ENCODE measurements around the gene PLA2G4E. TPM values are rescaled to one million over a fixed set of nuclear protein-coding genes. Genes with fewer than 3 reads are reported as not detected.

Gene PLA2G4E
- total RNA-seq, 1 experiment from 2014 or later = not detected

GRCh38 chr15:41955100-41955499, 65.7 kb downstream of the PLA2G4E start:
- Histone ChIP-seq H3K9me2 (ENCODE audit: insufficient read depth) (no peaks in the 10 kb centered on the region), H3K27ac (ENCODE audit: low read depth, low read length) (no peak overlapping the region), H3K4me3 (replicated peaks in 1 of 2; ENCODE audit: low read depth in 1 of 2, low read length in 2 of 2) (no peak overlapping the region), H4K20me1 (ENCODE audit: insufficient read depth) (peaks cover 3% of the 10 kb centered on the region; the same call in 1 of the 2 replicates), H3K9me3 (ENCODE audit: control insufficient read depth in 1 of 2, insufficient read depth in 1 of 2, low read depth in 1 of 2, low read length in 2 of 2) (no peaks in the 10 kb centered on the region), H3K4me2 (ENCODE audit: low read length) (no peak overlapping the region), H3K79me2 (ENCODE audit: insufficient read depth, low read length) (peaks cover 60% of the 10 kb centered on the region), H3K36me3 (ENCODE audit: control insufficient read depth in 1 of 2, insufficient read depth in 2 of 2, low read length in 2 of 2) (peaks cover 4 to 29% of the 10 kb centered on the region in 2 experiments; a peak in 3 of 4 replicates), H3K4me1 (ENCODE audit: control insufficient read depth in 1 of 2, insufficient read depth in 2 of 2, low read length in 2 of 2) (no peaks in the 10 kb centered on the region), H3K27me3 (ENCODE audit: insufficient read depth, low read length) (no peaks in the 10 kb centered on the region), H2AFZ (ENCODE audit: low read depth, low read length, poor library complexity, severe bottlenecking) (no peak overlapping the region), H3K9ac (ENCODE audit: low read length) (no peak overlapping the region)
- ATAC-seq = no peak
- no peak for TF ChIP-seq ELF1 (IDR thresholded peaks at IDR 0.05; ENCODE audit: borderline replicate concordance, low read depth)
- no TSS peak for BruUV-seq (replicated peaks)
- ChIA-PET CTCF (no interaction called here), POLR2A (no interaction called here), RAD21 (ENCODE audit: low non-redundant PET in 1 of 2, low total read pairs in 2 of 2, uncharacterized antibody in 2 of 2, unreplicated experiment in 2 of 2) (no interaction called here)
- no peak for DNase-seq (ENCODE audit: low read depth, low spot score)
- intact Hi-C loops (cut with micrococcal nuclease) = no loop called here

DNA sequence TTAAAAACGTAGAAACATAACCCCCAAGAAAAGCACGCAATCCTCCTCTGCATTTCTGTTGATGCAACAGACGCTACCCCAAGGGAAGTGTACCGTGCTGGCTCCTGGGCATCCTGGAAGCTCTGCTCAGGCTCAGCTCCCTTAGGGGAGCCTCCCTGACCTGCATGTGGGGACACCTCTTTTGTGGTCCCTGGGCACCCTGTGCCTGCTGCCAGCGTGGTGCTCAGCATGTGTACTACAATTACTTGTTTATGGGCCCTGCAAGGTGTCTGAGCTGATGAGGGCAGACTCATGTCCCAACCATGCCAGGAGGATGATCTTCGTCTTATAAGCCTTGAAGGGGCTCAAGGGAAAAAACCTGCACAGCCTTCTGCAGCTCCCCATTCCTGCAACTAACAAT, 66.8 kb downstream of the PLA2G4E start:
- ChIA-PET RAD21 (ENCODE audit: low non-redundant PET in 1 of 2, low total read pairs in 2 of 2, uncharacterized antibody in 2 of 2, unreplicated experiment in 2 of 2) (no interaction called here), CTCF (no interaction called here), POLR2A (interaction anchor here (0.6 kb wide), 1 partner anchor 18 kb away, joined by 3 read pairs; the partner anchor contains the start of gene EHD4)
- H3K27ac ChIP-seq (ENCODE audit: low read depth, low read length) = no peak overlapping the region
- peaks cover 4 to 29% of the 10 kb centered on the region in 2 experiments; a peak in 3 of 4 replicates for H3K36me3 ChIP-seq (ENCODE audit: control insufficient read depth in 1 of 2, insufficient read depth in 2 of 2, low read length in 2 of 2)
- no peaks in the 10 kb centered on the region for H3K4me1 ChIP-seq (ENCODE audit: control insufficient read depth in 1 of 2, insufficient read depth in 2 of 2, low read length in 2 of 2)
- intact Hi-C loops (cut with micrococcal nuclease) = no loop called here
- H3K79me2 ChIP-seq (ENCODE audit: insufficient read depth, low read length) = peaks cover 59% of the 10 kb centered on the region
- no TSS peak for BruUV-seq (replicated peaks)
- H2AFZ ChIP-seq (ENCODE audit: low read depth, low read length, poor library complexity, severe bottlenecking) = no peak overlapping the region
- ATAC-seq (no peak), DNase-seq (ENCODE audit: low read depth, low spot score) (no peak)
- no peaks in the 10 kb centered on the region for H3K9me2 ChIP-seq (ENCODE audit: insufficient read depth)
- H3K4me2 ChIP-seq (ENCODE audit: low read length) = no peak overlapping the region
- no peaks in the 10 kb centered on the region for H3K9me3 ChIP-seq (ENCODE audit: control insufficient read depth in 1 of 2, insufficient read depth in 1 of 2, low read depth in 1 of 2, low read length in 2 of 2)
- peaks cover 3% of the 10 kb centered on the region; the same call in 1 of the 2 replicates for H4K20me1 ChIP-seq (ENCODE audit: insufficient read depth)
- no peaks in the 10 kb centered on the region for H3K27me3 ChIP-seq (ENCODE audit: insufficient read depth, low read length)
- no peak overlapping the region for H3K9ac ChIP-seq (ENCODE audit: low read length)
- no peak overlapping the region for H3K4me3 ChIP-seq (replicated peaks in 1 of 2; ENCODE audit: low read depth in 1 of 2, low read length in 2 of 2)
- TF ChIP-seq ATF3 (IDR thresholded peaks at IDR 0.05) (no peak), SRF (IDR thresholded peaks at IDR 0.05; ENCODE audit: low read depth) (no peak), EZH2 (IDR thresholded peaks at IDR 0.05) (no peak), TCF7L2 (IDR thresholded peaks at IDR 0.05; ENCODE audit: borderline replicate concordance, extremely low read depth, insufficient read depth, insufficient read length) (no peak), ZFX (IDR thresholded peaks at IDR 0.05) (no peak), ZNF274 (IDR thresholded peaks at IDR 0.05; ENCODE audit: low read depth, low read length) (no peak), CBX3 (IDR thresholded peaks at IDR 0.05; ENCODE audit: low read depth) (no peak), SP1 (IDR thresholded peaks at IDR 0.05; ENCODE audit: low read depth) (no peak), ELF1 (IDR thresholded peaks at IDR 0.05; ENCODE audit: borderline replicate concordance, low read depth) (no peak)
- TF ChIP-seq, protein P1, sequence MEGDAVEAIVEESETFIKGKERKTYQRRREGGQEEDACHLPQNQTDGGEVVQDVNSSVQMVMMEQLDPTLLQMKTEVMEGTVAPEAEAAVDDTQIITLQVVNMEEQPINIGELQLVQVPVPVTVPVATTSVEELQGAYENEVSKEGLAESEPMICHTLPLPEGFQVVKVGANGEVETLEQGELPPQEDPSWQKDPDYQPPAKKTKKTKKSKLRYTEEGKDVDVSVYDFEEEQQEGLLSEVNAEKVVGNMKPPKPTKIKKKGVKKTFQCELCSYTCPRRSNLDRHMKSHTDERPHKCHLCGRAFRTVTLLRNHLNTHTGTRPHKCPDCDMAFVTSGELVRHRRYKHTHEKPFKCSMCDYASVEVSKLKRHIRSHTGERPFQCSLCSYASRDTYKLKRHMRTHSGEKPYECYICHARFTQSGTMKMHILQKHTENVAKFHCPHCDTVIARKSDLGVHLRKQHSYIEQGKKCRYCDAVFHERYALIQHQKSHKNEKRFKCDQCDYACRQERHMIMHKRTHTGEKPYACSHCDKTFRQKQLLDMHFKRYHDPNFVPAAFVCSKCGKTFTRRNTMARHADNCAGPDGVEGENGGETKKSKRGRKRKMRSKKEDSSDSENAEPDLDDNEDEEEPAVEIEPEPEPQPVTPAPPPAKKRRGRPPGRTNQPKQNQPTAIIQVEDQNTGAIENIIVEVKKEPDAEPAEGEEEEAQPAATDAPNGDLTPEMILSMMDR (IDR thresholded peaks at IDR 0.05 in 2 of 3, conservative IDR thresholded peaks at IDR 0.05 in 1 of 3; ENCODE audit: borderline replicate concordance in 1 of 3, insufficient read depth in 1 of 3, low read depth in 2 of 3, low read length in 2 of 3) = no peak
- TF ChIP-seq, protein P2, sequence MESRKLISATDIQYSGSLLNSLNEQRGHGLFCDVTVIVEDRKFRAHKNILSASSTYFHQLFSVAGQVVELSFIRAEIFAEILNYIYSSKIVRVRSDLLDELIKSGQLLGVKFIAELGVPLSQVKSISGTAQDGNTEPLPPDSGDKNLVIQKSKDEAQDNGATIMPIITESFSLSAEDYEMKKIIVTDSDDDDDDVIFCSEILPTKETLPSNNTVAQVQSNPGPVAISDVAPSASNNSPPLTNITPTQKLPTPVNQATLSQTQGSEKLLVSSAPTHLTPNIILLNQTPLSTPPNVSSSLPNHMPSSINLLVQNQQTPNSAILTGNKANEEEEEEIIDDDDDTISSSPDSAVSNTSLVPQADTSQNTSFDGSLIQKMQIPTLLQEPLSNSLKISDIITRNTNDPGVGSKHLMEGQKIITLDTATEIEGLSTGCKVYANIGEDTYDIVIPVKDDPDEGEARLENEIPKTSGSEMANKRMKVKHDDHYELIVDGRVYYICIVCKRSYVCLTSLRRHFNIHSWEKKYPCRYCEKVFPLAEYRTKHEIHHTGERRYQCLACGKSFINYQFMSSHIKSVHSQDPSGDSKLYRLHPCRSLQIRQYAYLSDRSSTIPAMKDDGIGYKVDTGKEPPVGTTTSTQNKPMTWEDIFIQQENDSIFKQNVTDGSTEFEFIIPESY (IDR thresholded peaks at IDR 0.05; ENCODE audit: extremely low read depth, insufficient replicate concordance, low read length) = no peak
- TF ChIP-seq, protein P3, sequence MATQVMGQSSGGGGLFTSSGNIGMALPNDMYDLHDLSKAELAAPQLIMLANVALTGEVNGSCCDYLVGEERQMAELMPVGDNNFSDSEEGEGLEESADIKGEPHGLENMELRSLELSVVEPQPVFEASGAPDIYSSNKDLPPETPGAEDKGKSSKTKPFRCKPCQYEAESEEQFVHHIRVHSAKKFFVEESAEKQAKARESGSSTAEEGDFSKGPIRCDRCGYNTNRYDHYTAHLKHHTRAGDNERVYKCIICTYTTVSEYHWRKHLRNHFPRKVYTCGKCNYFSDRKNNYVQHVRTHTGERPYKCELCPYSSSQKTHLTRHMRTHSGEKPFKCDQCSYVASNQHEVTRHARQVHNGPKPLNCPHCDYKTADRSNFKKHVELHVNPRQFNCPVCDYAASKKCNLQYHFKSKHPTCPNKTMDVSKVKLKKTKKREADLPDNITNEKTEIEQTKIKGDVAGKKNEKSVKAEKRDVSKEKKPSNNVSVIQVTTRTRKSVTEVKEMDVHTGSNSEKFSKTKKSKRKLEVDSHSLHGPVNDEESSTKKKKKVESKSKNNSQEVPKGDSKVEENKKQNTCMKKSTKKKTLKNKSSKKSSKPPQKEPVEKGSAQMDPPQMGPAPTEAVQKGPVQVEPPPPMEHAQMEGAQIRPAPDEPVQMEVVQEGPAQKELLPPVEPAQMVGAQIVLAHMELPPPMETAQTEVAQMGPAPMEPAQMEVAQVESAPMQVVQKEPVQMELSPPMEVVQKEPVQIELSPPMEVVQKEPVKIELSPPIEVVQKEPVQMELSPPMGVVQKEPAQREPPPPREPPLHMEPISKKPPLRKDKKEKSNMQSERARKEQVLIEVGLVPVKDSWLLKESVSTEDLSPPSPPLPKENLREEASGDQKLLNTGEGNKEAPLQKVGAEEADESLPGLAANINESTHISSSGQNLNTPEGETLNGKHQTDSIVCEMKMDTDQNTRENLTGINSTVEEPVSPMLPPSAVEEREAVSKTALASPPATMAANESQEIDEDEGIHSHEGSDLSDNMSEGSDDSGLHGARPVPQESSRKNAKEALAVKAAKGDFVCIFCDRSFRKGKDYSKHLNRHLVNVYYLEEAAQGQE (IDR thresholded peaks at IDR 0.05; ENCODE audit: low read depth) = no peak

All from HCT116 (cell line).